Activated CD8-positive, alpha-beta memory T cell treated with anti-CD3 and anti-CD28 coated beads, Interleukin-2, amount 50 U/mL, for 48 hours (primary cell): ENCODE results near the gene MDFIC.

Source experiments
- DNase-seq: peaks from one replicate; pipeline ENCODE4 v3.0.0-alpha.2; 2020

MDFIC gene

DNA sequence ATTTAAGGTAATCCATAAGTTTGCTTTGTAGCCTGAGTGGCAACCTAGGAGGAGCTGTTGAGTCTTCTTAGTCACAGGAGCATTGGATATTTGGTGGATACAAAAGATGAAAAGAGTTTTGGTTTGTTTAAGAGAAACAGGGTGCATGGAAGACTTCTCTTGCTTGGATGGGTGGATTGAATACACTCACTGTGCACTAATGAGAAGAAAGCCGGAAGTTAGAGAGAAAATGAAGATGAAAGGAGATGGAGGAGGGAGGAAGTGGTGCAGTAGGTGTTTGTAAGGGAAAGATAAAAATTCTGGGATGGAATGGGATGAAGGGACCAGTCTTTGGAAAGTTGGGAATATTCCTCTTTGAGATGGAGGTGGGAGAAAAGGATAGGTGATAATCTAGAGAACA, 7.7 kb downstream of the MDFIC start:
- no peak for DNase-seq

DNA sequence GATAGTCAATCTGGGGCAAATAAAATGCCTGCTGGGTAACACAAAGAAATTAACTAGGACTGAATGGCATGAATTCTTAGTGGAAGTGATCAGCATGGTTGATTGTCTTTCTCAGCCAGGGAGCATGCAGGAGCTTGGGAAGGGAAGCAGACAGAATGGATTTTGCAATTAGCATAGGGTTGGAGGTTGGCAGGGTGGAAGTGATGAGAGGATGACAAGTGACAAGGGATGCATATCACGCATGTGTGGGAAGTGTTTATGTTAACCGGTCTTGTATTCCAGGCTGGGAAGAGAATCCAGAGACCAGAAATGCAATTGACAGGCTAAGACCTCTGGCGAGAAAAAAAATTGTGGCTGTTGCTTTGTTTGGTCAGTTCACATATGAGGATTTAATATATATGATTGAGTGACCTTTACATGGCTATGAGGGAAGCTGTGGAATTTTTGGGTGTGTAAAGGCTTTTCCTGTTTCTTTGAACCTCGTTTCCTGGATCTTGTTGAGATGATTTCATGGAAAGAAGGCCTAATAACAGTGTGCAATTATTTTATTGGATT, 8.3 kb downstream of the MDFIC start:
- no peak for DNase-seq

DNA sequence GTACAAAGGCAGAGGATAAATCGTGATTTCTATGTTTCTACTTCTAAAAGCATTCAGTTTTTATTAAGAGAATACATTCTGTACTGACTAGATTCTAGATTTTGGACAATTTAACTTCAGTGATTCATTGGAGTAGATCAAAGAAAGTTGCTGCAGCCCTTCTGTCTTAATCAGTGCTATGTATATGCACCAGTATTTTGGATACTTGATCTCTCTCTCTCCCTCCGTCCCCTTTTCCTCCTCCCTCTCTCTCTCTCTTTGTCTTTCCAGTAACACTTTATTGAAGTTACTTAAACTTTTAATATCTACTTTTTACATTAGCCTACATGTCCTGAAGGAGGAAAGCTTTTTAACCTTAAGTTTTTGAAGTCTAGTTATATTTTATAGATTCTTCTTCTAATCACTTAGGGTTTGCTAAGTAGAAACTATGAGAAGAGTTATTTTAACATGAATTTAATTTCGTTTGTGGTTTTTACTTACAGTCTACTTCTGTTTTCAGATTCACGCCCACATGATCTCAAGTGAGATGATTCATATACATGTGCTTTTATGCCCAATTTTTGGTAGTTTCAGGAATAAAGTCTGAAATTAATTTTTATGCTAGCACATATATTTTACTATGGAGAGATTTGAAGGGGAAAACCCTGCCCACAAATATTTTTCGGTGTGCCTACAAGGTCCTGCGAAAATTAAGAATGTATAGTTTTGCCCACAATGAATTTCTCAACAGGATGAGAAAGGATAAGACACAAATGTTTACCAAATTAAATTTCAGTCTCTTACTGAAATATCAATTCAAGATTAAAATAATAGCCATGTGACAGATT, 9.1 kb downstream of the MDFIC start:
- no peak for DNase-seq

DNA sequence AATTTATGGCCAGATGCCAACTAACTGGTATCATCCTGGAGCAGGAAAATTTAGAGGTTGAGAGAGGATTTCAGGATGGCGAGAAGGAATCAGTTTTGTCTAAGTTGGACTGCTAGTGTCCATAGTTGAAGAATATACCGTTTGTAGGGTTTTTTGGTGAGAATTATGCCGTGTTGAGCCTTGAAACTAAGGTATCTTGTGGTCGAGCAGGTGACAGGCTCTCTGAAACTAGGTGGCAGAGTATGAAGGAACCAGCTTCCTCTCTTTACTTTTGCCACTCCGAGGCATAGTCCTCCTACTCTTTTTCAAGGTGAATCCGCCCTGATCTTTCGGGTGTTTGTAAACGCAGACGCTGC, 9.7 kb downstream of the MDFIC start:
- no peak for DNase-seq

DNA sequence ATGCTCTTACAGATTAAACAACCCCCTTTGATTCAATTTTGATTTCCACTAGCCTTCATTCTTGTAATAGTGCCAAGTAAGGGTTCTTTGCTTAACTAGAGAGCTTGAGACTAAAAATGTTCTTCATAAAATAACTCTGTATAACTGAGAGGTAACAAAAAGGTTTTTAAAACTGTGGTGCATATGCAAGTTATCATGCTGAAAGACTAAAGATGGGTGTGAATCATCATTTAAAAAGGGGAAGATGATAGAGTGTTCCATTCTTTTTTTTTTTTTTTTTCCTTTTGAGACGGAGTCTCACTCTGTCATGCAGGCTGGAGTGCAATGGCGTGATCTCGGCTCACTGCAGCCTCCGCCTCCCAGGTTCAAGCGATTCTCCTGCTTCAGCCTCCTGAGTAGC, 11.1 kb downstream of the MDFIC start:
- DNase-seq: no peak

DNA sequence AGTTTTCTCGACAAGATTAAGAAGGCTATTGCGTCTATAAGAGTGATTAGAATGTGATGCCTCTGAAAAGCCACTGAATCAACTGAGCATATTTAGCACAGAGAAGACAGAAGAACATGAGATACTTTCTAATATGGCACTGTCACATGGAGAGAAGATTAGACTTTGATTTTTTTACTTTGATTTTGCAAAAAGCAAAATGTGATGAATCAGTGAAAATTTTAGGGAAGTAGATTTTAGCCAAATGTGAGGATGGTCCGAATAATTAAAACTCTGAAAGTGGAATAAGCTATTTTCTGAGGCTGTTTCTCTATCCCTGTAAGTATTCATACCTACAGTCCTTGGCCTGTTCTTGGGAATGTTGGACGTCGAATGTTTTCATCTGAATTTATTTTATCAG, 11.8 kb downstream of the MDFIC start:
- DNase-seq: no peak

DNA sequence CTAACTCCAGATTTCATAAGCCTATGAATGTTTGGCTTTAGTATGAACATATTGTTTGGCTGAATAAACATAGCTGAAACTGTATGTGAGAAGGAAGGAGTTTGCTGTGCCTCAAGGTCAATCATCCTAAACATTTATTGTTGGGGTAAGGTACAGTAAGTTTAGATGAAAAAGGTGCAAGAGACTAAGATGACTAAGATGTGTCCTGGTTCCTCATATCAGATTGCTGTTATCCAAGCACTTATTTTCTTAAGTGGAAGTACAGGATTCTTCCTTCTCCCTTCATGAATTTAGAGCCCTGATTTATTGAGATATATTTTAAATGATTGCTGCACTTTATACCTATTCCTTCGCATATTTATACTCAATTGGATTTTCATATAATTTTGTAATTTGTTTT, 12.2 kb downstream of the MDFIC start:
- DNase-seq: no peak

DNA sequence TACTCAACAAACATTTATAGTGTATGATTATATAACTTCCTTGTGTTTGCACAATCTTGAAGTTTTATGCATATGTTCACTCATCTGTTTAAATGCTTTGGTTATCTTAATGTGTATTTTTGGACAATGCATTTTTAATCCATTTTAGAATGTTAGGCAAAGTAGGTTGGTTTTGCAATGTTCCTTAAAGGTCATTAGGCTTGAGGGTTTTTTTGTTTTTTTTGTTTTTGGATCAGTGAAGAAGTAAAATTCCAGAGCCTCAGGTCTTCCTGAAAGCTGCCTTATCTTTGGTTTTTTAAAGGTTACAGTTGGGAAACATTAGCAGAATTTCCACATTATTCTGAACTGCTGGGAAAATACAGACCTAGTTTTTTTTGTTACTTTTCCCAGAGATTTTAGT, 12.8 kb downstream of the MDFIC start:
- no peak for DNase-seq

DNA sequence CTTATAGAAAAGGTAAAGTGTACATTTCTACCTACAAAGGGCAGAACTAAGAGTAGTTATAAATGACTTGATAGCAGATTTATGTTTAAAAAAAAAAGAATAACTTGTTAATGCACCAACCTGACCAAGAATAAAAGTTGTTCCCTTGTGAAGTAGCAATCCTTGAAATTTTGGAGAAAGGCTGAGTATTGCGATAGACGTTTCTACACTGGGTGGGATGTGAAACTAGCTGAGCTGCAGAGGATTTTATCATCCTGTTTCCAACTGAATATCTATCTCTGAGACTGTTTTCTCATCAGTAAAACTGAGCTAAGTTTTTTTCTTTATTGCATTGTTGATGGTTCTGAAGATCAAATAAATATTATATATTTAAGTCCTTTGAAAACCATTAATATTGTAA, 14.6 kb downstream of the MDFIC start:
- DNase-seq: no peak

DNA sequence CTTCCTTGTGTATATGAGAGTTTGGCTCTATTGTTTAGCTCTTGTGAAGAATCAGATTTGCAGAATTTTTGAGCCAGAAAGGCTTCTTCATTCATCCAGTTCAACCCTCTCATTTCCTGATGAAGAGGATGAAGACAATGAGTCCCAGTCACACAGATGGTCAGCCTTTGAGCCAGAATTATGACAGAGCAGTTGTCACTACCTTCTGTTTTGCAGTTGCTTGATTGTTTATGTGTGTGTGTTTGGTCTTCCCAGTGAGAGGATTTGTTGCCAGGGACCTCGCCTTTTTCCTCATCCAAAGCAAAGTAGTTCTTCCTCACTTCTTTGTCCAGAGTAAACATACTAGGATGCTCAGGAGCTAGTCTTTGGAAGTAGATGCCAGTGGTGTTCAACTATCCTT, 15.6 kb downstream of the MDFIC start:
- no peak for DNase-seq

DNA sequence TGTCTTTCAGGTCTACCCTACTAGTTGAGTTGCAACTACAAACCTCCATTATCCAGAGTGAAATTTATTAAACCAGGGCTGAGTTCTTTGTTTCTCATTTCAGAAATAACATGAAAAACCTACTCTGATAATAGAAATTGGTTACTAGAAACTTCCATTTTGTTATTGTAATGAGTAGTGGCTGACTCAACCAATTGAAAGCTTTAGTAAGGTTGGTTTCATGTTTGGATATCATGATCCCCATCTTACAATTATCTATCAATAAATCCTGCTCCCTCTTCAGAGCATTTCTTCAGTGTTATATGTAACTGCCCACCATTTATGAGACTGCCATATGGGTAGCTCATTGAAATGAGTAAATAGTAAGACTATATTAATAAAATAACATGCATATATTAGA, 16.9 kb downstream of the MDFIC start:
- no peak for DNase-seq

DNA sequence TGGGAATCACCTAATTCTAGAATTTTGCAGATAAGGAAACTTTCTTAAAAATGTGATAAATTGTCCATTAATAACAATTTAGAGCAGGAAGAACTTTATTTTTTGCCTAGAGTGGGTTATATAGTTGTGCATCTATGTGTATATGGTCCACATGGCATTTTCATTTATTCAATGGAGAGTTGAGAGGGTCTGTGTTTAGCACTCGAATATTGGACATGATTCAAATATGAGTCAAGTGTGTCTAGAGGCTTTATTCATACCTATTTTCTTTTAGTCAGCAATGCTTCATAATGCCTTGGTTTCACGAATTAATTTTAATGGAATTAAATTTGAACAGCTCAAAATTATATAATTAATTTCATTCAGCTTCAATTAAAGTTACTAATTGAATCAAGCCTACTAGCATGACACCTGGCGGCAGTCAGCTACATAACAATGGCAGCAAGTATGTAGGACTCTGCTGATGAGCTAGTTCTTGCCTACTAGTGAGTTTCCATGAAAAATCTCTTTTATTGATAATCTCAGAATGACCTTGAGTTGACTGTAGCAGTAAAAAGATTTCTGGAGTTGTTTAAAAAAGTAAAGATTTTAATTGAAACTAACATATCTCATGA, 17.7 kb downstream of the MDFIC start:
- DNase-seq: no peak

DNA sequence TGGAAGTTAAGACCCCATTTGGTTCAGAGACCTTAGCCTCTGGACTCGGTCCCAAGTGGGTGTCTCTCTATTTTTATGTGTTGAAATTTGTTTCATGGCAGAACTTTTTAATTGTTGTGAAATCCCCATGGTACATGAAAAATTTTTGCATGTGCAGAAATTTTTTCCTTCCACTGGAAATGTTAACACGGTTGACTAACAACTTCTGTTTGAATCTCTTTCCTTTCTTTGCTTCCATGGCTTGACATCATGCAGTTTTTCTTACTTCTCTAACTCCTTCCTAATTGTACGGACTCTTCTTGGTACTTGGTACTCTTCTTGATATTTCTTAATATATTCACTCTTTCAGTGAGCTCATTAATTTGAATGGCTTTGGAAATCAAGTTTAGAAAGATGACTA, 18.3 kb downstream of the MDFIC start:
- no peak for DNase-seq

DNA sequence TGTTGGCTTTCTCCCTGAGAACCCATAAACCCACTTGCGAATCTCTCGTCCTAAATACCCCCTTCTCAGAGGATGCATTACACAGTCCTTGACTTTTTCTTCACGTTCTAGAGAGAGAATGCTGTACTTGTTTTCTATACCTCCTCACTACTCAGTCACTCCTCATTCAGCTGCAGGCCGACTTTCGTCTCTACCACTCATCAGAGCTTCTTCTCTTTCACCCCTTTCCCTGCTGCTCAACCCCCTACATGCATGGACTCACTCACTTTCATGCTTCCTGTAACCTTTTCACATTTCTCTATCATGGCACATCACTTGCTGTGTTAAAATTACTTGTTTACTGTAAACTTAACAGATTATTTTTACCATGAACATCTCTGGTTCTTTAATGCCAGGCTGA, 19.8 kb downstream of the MDFIC start:
- no peak for DNase-seq

DNA sequence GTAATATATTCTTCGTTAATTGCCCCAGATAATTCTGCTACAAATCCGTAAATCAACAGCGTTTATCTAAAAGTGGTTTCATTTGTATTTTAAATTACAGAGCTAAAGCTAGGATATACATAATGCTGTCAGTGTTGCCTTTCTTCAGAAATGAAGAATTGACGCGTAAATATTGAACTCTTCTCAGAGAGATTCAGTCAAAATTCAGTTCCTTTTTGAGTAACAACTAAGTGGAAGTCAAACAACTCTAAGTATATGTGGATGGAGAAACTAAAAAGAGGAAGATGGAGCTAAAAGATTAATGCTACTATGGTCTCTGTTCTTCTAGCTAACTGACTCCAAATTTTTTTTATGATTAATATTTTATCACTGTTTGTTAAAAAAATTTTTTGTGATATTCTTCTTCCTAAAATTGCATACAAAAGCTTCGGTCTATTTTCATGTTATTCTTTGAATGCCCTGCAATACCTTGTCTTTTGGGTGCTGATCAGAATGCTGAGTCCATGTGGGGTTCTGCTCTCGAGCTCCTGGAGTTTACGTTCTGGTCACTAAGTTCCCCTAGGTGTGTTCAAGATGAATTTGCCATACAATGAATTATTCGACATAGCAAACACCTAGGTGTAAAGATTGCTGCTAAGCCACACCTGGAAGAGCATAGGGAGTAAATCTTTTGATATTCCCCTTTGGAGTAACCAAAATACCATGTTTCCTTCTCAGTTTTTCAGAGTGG, 20.7 kb downstream of the MDFIC start:
- DNase-seq: no peak

DNA sequence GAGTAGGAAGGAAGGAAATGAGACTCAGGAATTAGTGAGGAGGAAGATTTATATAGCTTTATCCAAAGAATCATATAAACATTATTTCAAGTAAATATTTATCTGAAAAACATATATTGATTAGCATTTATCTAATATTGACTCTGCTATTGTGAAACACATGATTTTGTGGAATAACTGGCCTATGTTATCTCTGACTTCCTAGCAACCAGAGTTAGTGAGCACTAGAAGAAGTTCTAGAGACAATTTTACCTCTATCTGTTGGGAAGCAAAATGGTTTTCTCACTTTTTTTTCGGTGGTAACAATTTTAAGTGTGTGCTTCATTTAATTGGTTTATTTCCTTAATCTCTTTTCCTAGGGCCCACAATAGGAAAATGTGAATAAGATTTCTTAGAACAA, 21.6 kb downstream of the MDFIC start:
- no peak for DNase-seq

DNA sequence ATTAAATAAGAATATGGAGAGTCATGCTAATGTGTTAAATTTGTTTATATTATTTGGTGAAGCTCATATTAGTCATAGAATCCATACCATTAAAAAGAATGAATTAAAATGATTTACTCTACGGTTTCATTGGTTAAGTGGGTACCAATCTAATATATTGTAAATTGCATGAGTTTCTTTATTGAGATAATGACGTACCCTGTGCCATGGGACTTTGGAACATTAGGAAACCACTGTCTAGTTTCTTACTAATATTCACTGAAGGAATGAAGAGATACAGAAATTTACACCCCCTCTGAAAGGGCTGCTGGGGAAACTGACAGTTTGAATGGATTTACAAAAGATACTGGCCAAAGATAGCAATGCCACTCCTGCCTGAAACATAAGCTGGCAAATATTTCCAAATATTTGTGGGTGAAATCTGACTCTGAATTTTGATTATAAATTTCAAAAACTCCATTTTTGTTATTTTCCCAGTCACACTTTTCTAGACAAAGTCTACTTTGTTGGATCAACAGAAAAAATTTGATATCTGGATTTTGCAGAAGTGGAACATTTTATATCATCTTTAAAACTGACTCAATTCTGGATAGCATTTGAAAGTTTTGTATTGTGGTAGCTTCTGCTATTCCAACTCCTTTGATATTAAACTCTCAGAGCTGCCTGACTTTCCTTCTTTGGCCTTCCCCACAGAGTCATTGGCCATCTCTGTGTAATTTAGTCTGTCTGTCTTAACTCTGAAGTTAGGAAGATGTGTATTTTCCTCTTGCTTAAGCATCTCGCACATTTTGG, 22.3 kb downstream of the MDFIC start:
- DNase-seq: no peak

DNA sequence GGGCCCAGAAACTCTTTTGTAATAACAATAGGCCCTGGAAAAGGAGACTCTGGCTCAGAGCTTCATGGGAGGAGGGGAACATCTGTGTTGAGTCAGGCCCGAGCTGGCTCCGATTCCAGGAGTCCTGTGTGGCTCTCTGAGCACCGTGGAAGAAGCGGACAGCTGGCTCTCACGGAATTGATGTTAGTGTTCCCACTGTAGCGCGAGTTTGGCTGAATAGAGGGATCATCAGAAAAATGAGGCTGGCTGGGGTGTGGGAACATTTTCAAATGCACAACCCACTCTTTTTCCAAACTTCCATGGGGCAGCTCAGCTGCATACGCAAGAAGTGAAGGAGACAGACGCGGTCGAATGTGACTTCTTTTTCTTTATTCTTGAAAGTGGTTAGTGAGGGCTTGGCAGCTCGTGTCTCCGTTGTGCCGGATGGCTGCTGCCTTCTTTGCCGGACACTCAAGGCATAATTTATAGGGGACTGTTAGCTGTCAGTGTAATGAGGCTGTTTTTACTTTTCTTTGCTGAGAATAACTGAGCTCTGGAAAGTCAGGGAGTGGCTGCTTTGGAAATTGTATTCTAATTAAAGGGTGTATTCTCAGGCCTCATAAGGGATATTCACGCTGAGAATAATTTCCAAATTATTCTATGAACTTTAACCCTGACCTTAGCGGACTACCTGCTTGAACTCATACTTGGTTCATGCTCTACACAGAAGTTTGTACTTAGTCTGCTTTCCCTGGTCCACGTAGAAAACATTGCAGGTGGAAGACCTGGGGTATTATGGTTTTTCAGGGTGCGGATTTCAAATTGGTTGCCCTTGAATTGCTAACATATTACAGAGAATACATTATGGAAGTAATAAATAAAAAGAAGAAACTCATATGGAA, 23.1 kb downstream of the MDFIC start:
- DNase-seq: no peak

DNA sequence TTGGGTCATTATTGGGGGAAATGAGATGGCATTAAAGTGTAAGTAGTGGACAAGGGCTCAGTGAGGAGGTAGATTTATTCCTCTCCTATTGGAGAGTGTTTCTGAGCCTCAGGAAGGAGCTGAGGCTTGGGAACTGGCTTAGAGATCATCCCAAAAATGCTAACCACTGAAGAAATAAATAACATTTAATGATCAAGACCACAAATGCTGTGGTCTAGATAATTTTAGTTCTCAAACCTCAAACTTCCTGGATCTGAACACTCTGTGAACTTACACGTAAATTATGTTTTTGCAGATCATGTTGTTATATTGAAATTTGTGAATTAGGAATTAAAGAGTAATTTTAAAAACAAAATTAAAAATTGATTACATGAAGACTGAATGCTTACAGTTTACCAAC, 27.3 kb downstream of the MDFIC start:
- DNase-seq: no peak

DNA sequence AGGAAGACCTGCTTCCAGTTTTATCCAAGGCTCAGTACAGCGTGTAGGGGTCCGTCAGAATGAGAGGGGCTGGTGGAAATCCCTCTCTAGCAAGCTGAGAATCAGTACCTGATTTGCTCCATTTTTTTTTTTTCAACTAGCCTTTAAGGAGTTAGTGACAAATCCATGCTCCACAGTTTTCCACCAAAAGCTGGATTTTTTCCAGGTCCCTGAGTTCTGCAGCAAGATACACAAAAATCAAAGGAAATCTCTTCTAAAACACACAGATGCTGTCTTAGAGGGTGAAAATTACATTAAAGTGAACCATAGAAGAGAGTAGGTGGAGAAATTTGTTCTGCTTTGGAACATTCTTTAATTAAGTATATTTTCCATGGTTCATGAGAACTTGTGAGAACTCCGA, 30.4 kb downstream of the MDFIC start:
- no peak for DNase-seq

DNA sequence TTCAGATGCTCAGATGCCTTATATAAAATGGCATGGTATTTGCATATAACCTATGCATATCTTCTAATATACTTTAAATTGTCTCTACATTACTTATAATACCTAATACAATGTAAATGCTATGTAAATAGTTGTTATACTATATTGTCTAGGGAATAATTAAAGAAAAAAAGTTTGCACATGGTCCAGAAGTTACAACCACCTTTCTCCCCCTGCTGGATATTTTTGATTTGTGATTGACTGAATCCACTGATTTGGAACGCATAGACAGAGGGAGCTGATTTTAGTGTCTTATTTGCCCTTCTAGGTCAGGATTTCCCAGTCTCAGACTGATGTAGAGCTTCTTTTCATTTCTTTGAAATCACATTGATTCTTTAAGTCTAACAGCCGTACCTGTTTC, 31.8 kb downstream of the MDFIC start:
- DNase-seq: no peak

DNA sequence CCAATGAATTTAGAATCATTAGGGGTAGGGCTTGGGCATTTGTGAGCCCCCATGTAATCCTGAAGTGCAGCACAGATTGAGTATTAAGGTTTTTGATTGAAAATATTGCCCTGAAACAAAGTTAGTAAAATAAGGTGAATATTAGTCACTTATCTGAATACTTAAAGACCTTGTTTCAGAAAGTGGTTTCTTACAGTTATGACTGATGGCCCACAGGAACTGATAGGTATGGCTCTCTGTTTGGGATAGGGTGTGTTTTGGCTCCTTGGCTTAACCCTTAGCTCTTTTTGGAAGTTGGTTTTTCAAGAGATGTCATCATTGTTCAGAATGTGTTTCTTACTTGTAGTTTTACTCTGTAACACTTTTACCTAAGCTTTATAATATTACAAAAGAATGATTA, 34.8 kb downstream of the MDFIC start:
- no peak for DNase-seq
